Ovary (tissue), 9 donors: ENCODE measurements around the gene MAG. TPM values are rescaled to one million over a fixed set of nuclear protein-coding genes. Genes with fewer than 3 reads are reported as not detected.
"Not testable (repeated sequence)": the region's sequence is repeated elsewhere in the genome, so short reads cannot be mapped to it uniquely, and the experiment has no call there.

Experiments
- DNase-seq, 5 donors: peaks; one replicate each; pipeline ENCODE4 v3.0.0-alpha.2; 2019 to 2020
- H3K27ac ChIP-seq, 2 donors: fragments of 200-600 bp; one replicate each; pipeline versions ENCODE4 v1.5.1 to v1.8.0; 2019 to 2022
- H3K27me3 ChIP-seq: fragments of 200-600 bp; one replicate; pipeline ENCODE4 v1.8.0; 2022
- H3K36me3 ChIP-seq: fragments of 200-600 bp; sonication (generic); one replicate; pipeline ENCODE4 v1.5.1; 2019
- H3K4me1 ChIP-seq: one replicate; pipeline ENCODE4 v1.8.1; 2013; ENCODE audit warnings: mild to moderate bottlenecking, moderate library complexity; ENCODE audit not compliant: insufficient read depth
- H3K4me3 ChIP-seq: fragments of 200-600 bp; sonication (generic); one replicate; pipeline ENCODE4 v1.5.1; 2017
- H3K9me3 ChIP-seq, 2 donors: fragments of 200-600 bp in 1 of 2; sonication (generic) in 1 of 2; one replicate each; pipeline versions ENCODE4 v1.5.1 to v1.8.1; 2013 to 2019; ENCODE audit warnings: mild to moderate bottlenecking in 1 of 2, moderate library complexity in 1 of 2
- CTCF ChIP-seq, 3 donors: fragments of 450-650 bp in 2 of 3; fragments of 200-600 bp in 1 of 3; IDR thresholded peaks; one replicate each; pipeline versions ENCODE4 v1.5.1 to v1.8.0; 2016 to 2022; ENCODE audit warnings: antibody characterized with exemption in 3 of 3, mild to moderate bottlenecking in 1 of 3
- EP300 ChIP-seq: sonication (generic); formaldehyde crosslinking; IDR thresholded peaks from one replicate; pipeline ENCODE4 v1.6.1; 2017; ENCODE audit warnings: antibody characterized with exemption
- POLR2A ChIP-seq: fragments of 450-650 bp; IDR thresholded peaks from one replicate; pipeline ENCODE4 v1.6.1; 2017; ENCODE audit warnings: antibody characterized with exemption, mild to moderate bottlenecking, moderate library complexity
- WGBS, 3 donors: extraction: QIAGEN DNeasy Blood & Tissue Kit in 1 of 3; methylation state at CpG; one replicate each; pipeline versions ENCODE4 v1.1.5 to v1.1.7; 2013 to 2017; 5-methylcytosine and 5-hydroxymethylcytosine counted together
- intact Hi-C, 4 donors: fragments of 100-400 bp; cut with DNase I; formaldehyde crosslinking; loops; one replicate each; pipeline versions ENCODE4 v1.11.0 to v1.15.1; 2022 to 2023
- polyA plus RNA-seq, 2 donors: library from polyadenylated mRNA; stranded (reverse); fragments of 200-250 nt in 1 of 2; fragments of 350-450 nt in 1 of 2; fragmentation: Illumina TruSeq in 1 of 2; extraction: RNeasy Lipid Tissue Mini Kit (QIAGEN cat#74804) in 1 of 2; gene quantifications; one replicate each; pipeline ENCODE4 v1.2.3, GENCODE V29; 2013 to 2014
- total RNA-seq, 7 donors: library from RNA; depleted of rRNA in 2 of 7; stranded (reverse); fragments of >200 nt in 2 of 7; fragmentation: NEBNext Ultra II Directional in 3 of 7; extraction: Animal tissue kit (Norgen Biotek cat#: 25700) in 3 of 7; gene quantifications; one replicate each; pipeline versions ENCODE4 v1.1.0 to v1.2.4, GENCODE V29; 2016 to 2023
- donor health status: DM: no; HTN: no; CAD: no; lungs with moderate emphysema.
- donor health status: DM: no; HTN: no; CAD: no.
- donor health status: Bipolar disorder and iron deficiency.
- donor health status: DM: yes; HTN: yes; CAD: no.
- donor health status: DM: no; HTN: no; CAD: no.
- donor health status: DM: yes; HTN: yes; CAD: no.

MAG gene
- total and polyA plus RNA-seq, 9 donors: 1.1 to 146 (median 94.2) TPM

GRCh38 chr19:35285095-35285449, 6.9 kb upstream of the MAG start:
- TF ChIP-seq CTCF (IDR thresholded peaks at IDR 0.05) (no peak), EP300 (no peak), POLR2A (no peak)
- intact Hi-C loops: no loop called here
- Histone ChIP-seq H3K36me3 (no peaks in the 10 kb centered on the region), H3K4me1 (peaks cover 10% of the 10 kb centered on the region), H3K27me3 (no peaks in the 10 kb centered on the region), H3K4me3 (no peak overlapping the region), H3K9me3 (no peaks in the 10 kb centered on the region), H3K27ac (peak overlapping the region in 1 of 2 donors; percentile 22)
- 8 to 54% (median 13%) methylated on average over 1 of the region's 1 CpG for WGBS, 3 donors
- DNase-seq: no peak

DNA sequence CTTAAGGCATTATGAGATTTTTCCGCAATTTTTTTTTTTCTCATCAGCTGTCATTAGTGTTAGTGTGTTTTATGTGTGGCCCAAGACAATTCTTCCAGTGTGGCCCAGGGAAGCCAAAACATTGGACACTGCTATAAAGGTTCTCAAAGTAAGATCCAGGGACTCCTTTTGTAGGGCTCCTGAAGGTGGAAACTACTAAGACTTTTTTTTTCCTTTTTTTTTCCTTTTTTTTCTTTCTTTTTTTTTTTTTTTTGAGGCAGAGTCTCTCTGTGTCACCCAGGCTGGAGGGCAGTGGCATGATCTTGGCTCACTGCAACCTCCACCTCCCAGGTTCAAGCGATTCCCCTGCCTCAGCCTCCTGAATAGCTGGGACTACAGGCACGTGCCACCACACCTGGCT, 6.5 kb upstream of the MAG start:
- intact Hi-C loops, H3K4me1 ChIP-seq, H3K4me3 ChIP-seq, H3K36me3 ChIP-seq, H3K27me3 ChIP-seq, H3K9me3 ChIP-seq, DNase-seq: not testable (repeated sequence)
- WGBS, 3 donors: 84 to 91% (median 87%) methylated on average over 3 of the region's 3 CpGs
- H3K27ac ChIP-seq: peak overlapping the region in 1 of 2 donors; percentile 20

- H3K9me3 ChIP-seq, H3K27me3 ChIP-seq, H3K36me3 ChIP-seq, H3K4me1 ChIP-seq, H3K4me3 ChIP-seq, H3K27ac ChIP-seq, DNase-seq, intact Hi-C loops: not testable (repeated sequence)
- WGBS, 3 donors: 77 to 83% (median 79%) methylated on average over 5 of the region's 5 CpGs
These were observed 5.9 kb upstream of the MAG start for GRCh38 chr19:35286101-35286500.

DNA sequence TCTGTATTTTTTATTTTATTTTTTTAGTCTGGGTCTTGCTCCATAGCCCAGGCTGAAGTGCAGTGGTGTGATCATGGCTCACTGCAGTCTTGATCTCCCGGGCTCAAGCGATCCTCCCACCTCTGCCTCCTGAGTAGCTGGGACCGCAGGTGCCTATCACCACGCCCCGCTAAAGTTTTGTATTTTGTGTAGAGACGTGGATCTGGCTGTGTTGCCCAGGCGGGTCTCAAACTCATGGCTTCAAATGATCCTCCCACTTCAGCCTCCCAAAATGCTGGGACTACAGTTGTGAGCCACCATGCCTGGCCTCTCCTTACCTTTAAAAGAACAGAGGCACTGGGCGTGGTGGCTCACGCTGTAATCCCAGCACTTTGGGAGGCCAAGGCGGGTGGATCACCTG, 4.2 kb upstream of the MAG start:
- no peak for TF ChIP-seq EP300
- TF ChIP-seq POLR2A: no peak
- TF ChIP-seq CTCF (IDR thresholded peaks at IDR 0.05): no peak
- H3K9me3 ChIP-seq: no peaks in the 10 kb centered on the region
- no peaks in the 10 kb centered on the region for H3K36me3 ChIP-seq
- intact Hi-C loops: no loop called here
- no peaks in the 10 kb centered on the region for H3K27me3 ChIP-seq
- 86 to 94% (median 90%) methylated on average over 10 of the region's 10 CpGs for WGBS, 3 donors
- DNase-seq: no peak
- no peak overlapping the region for H3K27ac ChIP-seq
- no peak overlapping the region for H3K4me3 ChIP-seq
- H3K4me1 ChIP-seq: peaks cover 3% of the 10 kb centered on the region

DNA sequence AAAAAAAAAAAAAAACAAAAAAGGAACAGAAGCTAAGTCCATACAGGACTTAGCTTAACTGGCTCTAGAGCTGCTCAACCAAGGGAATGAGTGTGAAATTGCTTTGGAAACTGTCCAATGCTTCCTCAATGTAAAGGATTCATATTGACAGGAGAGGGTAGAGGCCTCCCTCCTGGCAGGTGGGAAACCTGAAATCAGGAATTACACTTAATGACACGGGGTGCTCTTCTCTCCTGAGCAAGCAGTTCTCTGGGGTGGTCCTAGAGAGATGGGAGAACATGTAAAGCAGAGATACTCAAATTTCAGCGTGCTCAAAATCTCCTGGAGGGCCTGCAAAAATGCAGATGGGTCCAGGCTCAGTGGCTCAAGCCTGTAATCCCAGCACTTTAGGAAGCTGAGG, 3.6 kb upstream of the MAG start:
- H3K4me3 ChIP-seq: no peak overlapping the region
- no peaks in the 10 kb centered on the region for H3K27me3 ChIP-seq
- DNase-seq: no peak
- H3K4me1 ChIP-seq: peaks cover 3% of the 10 kb centered on the region
- no peak for TF ChIP-seq POLR2A
- TF ChIP-seq CTCF (IDR thresholded peaks at IDR 0.05): no peak
- TF ChIP-seq EP300: no peak
- H3K9me3 ChIP-seq: no peaks in the 10 kb centered on the region
- H3K36me3 ChIP-seq: no peaks in the 10 kb centered on the region
- 39 to 55% (median 41%) methylated on average over 2 of the region's 2 CpGs for WGBS, 3 donors
- no peak overlapping the region for H3K27ac ChIP-seq
- intact Hi-C loops: no loop called here

DNA sequence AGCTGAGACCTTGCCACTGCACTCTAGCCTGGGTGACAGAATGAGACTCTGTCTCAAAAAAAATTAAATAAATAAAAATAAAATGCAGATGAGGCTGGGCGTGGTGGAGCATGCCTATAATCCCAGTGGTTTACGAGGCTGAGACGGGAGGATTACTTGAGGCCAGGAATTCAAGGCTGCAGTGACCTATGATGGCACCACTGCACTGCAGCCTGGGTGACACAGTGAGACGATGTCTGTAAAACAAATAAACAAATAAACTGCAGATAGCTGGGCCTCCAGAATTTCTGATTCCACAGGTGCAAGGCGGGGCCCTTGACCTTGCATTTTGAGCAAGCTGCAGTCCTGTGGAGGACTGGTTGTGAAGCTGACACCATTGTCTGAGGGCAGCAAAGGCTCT, 3.1 kb upstream of the MAG start:
- Histone ChIP-seq H3K27ac (no peak overlapping the region), H3K4me3 (no peak overlapping the region), H3K4me1 (peaks cover 3% of the 10 kb centered on the region), H3K27me3 (no peaks in the 10 kb centered on the region), H3K36me3 (no peaks in the 10 kb centered on the region), H3K9me3 (no peaks in the 10 kb centered on the region)
- no peak for TF ChIP-seq CTCF (IDR thresholded peaks at IDR 0.05)
- TF ChIP-seq EP300: no peak
- intact Hi-C loops: no loop called here
- DNase-seq: no peak
- WGBS, 3 donors: 87 to 88% (median 87%) methylated on average over 5 of the region's 5 CpGs
